Smooth muscle cell (in vitro differentiated cells): ENCODE data around the gene MAPK8IP1. TPM values are rescaled to one million over a fixed set of nuclear protein-coding genes. Genes with fewer than 3 reads are reported as not detected.

ENCODE experiments used
- DNase-seq: peaks from one replicate; lab custom pipeline; 2025; ENCODE audit not compliant: unreplicated experiment; lab: John Stamatoyannopoulos, UW
- H2AFZ ChIP-seq: fragments of 200-600 bp; sonication (generic); 2 replicates; pipeline ENCODE4 v1.6.0; 2016; ENCODE audit warnings: antibody characterized with exemption, low read depth, mild to moderate bottlenecking
- H3F3A ChIP-seq: fragments of 200-600 bp; sonication (generic); 2 replicates; pipeline ENCODE4 v1.6.0; 2017; ENCODE audit warnings: antibody characterized with exemption, low read depth
- H3K27ac ChIP-seq: fragments of 200-600 bp; sonication (generic); 2 replicates; pipeline ENCODE4 v1.5.1; 2016; ENCODE audit warnings: low read depth, mild to moderate bottlenecking
- H3K27me3 ChIP-seq: fragments of 200-600 bp; sonication (generic); 2 replicates; pipeline ENCODE4 v1.6.1; 2016; ENCODE audit warnings: low read depth, mild to moderate bottlenecking
- H3K36me3 ChIP-seq: fragments of 200-600 bp; sonication (generic); 2 replicates; pipeline ENCODE4 v1.5.1; 2016; ENCODE audit warnings: low read depth
- H3K4me1 ChIP-seq: fragments of 200-600 bp; sonication (generic); 2 replicates; pipeline ENCODE4 v1.5.1; 2016; ENCODE audit warnings: low read depth
- H3K4me2 ChIP-seq: fragments of 200-600 bp; sonication (generic); 2 replicates; pipeline ENCODE4 v1.6.0; 2016; ENCODE audit warnings: mild to moderate bottlenecking
- H3K4me3 ChIP-seq: fragments of 200-600 bp; sonication (generic); 2 replicates; pipeline ENCODE4 v1.5.1; 2016; ENCODE audit warnings: mild to moderate bottlenecking
- H3K79me2 ChIP-seq: fragments of 200-600 bp; sonication (generic); 2 replicates; pipeline ENCODE4 v1.6.0; 2016; ENCODE audit warnings: low read depth, mild to moderate bottlenecking
- H3K9ac ChIP-seq: fragments of 200-600 bp; sonication (generic); 2 replicates; pipeline ENCODE4 v1.6.0; 2016; ENCODE audit warnings: low read depth
- H3K9me3 ChIP-seq: fragments of 200-600 bp; sonication (generic); replicated peaks from 2 replicates; pipeline ENCODE4 v1.5.1; 2016; ENCODE audit warnings: low read depth
- H4K20me1 ChIP-seq: fragments of 200-600 bp; sonication (generic); 2 replicates; pipeline ENCODE4 v1.6.0; 2016; ENCODE audit warnings: low read depth
- WGBS: methylation state at CpG from one replicate; pipeline ENCODE4 v1.1.7; 2016; ENCODE audit warnings: low lambda C conversion rate; 5-methylcytosine and 5-hydroxymethylcytosine counted together
- polyA plus RNA-seq: library from polyadenylated mRNA; unstranded; fragments of >200 nt; fragmentation: Nextera tagmentation; extraction: Ambion mirVana; gene quantifications from 2 replicates; pipeline ENCODE4 v1.2.1, GENCODE V29; 2016
- total RNA-seq: library from RNA; depleted of rRNA; stranded (reverse); fragments of >200 nt; gene quantifications from 2 replicates; pipeline ENCODE4 v1.2.3, GENCODE V29; 2014
- TF ChIP-seq, protein P1 (sequence below): fragments of 200-600 bp; sonication (generic); IDR thresholded peaks from 2 replicates; pipeline ENCODE4 v1.5.1; 2017; ENCODE audit warnings: borderline replicate concordance, mild to moderate bottlenecking, antibody characterized with exemption; ENCODE audit not compliant: insufficient read depth, poor library complexity, severe bottlenecking

The MAPK8IP1 gene
- total and polyA plus RNA-seq, 2 experiments from 2014 or later, result 5.2 to 8.1 TPM

DNA sequence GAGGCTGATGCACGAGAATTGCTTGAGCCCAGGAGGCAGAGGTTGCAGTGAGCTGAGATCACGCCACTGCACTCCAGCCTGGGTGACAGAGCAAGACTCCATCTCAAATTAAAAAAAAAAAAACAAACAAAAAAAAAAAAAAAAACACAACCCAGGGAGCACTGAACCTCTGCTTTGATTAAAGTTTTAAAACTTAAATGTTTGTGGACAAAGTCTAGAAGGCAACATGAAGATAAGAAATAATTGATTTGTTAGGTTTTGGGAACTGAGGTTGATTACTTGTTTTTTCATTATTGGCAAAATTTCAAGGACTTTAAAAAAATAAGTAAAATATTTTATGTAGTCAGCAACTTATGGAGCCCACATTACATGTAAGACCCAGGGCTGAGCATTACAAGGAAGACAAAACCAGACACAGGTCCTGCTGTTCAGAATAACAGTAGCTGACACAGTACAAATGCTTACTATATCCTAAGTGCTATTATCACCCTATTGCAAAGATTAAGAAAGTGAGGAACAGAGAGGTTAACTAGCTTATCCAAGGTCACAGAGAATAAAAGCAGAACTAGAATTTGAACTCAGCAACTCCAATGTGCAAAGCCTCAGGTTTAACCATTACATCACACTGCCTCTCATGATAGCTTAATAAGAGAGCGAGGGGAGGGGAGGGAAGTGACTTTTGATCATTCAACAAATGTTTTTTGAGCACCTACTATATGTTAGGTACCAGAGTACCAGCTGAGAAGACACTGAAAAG is 40.5 kb upstream of the MAPK8IP1 start:
- Histone ChIP-seq H2AFZ (no peak overlapping the region), H3K79me2 (peaks cover 23% of the 10 kb centered on the region), H3K9ac (no peak overlapping the region), H3K4me2 (no peak overlapping the region), H3K36me3 (no peaks in the 10 kb centered on the region), H3K27me3 (no peaks in the 10 kb centered on the region), H3F3A (no peaks in the 10 kb centered on the region), H3K27ac (no peak overlapping the region), H3K9me3 (no peaks in the 10 kb centered on the region), H3K4me3 (no peak overlapping the region), H3K4me1 (peaks cover 9% of the 10 kb centered on the region), H4K20me1 (peaks cover 21% of the 10 kb centered on the region)
- DNase-seq, result no peak
- TF ChIP-seq, protein P1, sequence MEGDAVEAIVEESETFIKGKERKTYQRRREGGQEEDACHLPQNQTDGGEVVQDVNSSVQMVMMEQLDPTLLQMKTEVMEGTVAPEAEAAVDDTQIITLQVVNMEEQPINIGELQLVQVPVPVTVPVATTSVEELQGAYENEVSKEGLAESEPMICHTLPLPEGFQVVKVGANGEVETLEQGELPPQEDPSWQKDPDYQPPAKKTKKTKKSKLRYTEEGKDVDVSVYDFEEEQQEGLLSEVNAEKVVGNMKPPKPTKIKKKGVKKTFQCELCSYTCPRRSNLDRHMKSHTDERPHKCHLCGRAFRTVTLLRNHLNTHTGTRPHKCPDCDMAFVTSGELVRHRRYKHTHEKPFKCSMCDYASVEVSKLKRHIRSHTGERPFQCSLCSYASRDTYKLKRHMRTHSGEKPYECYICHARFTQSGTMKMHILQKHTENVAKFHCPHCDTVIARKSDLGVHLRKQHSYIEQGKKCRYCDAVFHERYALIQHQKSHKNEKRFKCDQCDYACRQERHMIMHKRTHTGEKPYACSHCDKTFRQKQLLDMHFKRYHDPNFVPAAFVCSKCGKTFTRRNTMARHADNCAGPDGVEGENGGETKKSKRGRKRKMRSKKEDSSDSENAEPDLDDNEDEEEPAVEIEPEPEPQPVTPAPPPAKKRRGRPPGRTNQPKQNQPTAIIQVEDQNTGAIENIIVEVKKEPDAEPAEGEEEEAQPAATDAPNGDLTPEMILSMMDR, result no peak
- 43% methylated on average over 3 of the region's 3 CpGs for WGBS

DNA sequence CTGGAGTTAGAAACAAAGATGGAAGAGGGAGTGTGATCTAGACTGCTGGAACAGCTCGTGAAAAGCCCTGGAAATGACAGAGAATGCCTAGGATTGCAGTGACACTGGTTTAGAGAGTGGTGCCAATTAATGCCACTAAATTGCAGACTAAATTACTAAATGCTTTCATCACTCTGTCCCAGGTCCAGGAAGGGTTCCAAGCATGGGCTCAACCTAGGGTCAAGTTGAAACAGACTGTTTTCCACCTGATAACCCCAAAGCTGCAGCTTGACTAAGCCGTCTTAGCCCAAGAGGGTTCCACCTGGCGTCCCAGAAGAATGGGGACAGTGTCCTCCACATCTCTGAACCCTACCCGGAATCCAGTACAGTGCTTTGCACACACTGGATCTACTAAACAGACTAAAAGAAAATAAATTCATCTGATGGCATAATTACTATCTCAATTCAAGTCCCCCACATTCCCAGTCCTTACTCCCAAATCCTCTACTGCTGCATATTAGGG is 39.2 kb upstream of the MAPK8IP1 start:
- Histone ChIP-seq H3K4me3 (no peak overlapping the region), H2AFZ (no peak overlapping the region), H3K9ac (peak overlapping the region; percentile 61), H4K20me1 (peaks cover 33% of the 10 kb centered on the region), H3K27ac (peak overlapping the region; percentile 76), H3K36me3 (no peaks in the 10 kb centered on the region), H3K79me2 (peaks cover 31% of the 10 kb centered on the region), H3K27me3 (no peaks in the 10 kb centered on the region), H3K9me3 (no peaks in the 10 kb centered on the region), H3F3A (no peaks in the 10 kb centered on the region), H3K4me1 (peaks cover 12% of the 10 kb centered on the region), H3K4me2 (no peak overlapping the region)
- WGBS, result 72% methylated on average over 4 of the region's 4 CpGs
- DNase-seq, result no peak
- TF ChIP-seq, protein P1, result no peak

DNA sequence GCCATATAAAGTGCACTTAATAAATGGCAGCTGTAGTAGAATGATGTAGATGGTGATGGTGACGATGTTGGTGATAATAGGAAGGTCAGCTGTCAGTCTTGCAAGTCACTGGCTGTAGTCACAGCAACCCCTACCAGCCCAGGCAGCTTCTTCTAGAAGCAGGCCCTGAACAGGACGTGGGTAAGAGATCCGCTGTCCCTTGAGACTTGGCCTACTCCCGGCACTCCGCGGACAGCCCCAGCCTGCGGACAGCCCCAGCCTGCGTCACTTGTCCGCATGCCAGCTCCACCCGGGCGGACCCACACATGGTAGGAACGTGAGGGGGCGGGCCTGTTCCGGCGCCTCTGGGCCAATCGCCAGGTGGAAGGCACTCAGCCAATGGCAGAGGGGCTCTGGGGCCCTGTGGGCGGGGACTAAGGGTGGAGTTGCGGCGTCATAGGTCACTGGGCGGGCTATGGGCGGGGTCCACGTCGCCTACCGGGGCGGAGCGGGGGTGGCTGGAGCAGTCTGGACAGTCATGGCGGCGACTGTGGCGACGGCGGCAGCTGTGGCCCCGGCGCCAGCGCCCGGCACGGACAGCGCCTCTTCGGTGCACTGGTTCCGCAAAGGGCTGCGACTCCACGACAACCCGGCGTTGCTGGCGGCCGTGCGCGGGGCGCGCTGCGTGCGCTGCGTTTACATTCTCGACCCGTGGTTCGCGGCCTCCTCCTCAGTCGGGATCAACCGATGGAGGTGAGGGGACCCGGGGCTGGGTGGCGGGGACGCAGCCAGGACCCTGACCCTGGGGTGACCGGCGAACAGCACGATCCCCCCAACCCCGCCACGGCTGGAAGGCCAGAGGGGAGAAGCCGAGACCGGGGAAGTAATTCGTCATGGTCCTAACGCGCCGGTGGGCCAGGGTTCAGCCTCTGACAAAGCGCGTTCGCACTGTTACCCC is 38.2 kb upstream of the MAPK8IP1 start, which contains the start of gene CRY2:
CRY2 (plus strand) TSS at position 502 of the 937 bp plus-strand sequence; CDS start at position 518, 16 bp downstream.
- peak; percentile 99 for DNase-seq
- H3K9me3 ChIP-seq, result no peaks in the 10 kb centered on the region
- peaks cover 43% of the 10 kb centered on the region for H4K20me1 ChIP-seq
- peak within 1 kb of the TSS; percentile 88 for H3K4me2 ChIP-seq
- no peaks in the 10 kb centered on the region for H3K27me3 ChIP-seq
- under 1% methylated on average over 46 of the region's 75 CpGs for WGBS
- H3F3A ChIP-seq, result no peaks in the 10 kb centered on the region
- peak within 1 kb of the TSS; percentile 87 for H3K4me3 ChIP-seq
- H3K9ac ChIP-seq, result peak within 1 kb of the TSS; percentile 99
- H3K36me3 ChIP-seq, result no peaks in the 10 kb centered on the region
- TF ChIP-seq, protein P1, result no peak
- peak within 1 kb of the TSS; percentile 59 for H2AFZ ChIP-seq
- H3K4me1 ChIP-seq, result peaks cover 12% of the 10 kb centered on the region
- peak within 1 kb of the TSS; percentile 97 for H3K27ac ChIP-seq
- peaks cover 41% of the 10 kb centered on the region for H3K79me2 ChIP-seq
